Memory B cell (primary cell): Measurements from ENCODE around the gene SLC66A3.
A peak's percentile ranks its signal among the peaks of the same experiment; 100 is the strongest.
"Not testable (repeated sequence)": the region's sequence is repeated elsewhere in the genome, so short reads cannot be mapped to it uniquely, and the experiment has no call there.

Experiments used
- ATAC-seq: fragments of 150-1000 bp; cut with Tn5 transposase; 2 replicates; pipeline ENCODE4 v1.10.0; 2021; ENCODE audit warnings: low read depth, mild to moderate bottlenecking, moderate library complexity
- DNase-seq, 2 donors: peaks; one replicate each; pipeline ENCODE4 v3.0.0; 2022; ENCODE audit warnings: low spot score in 2 of 2
- H3K27ac Mint-ChIP-seq: one replicate; pipeline ENCODE4 v1.8.0; 2022; ENCODE audit warnings: mild to moderate bottlenecking, moderate library complexity, mixed read lengths
- H3K27me3 Mint-ChIP-seq: one replicate; pipeline ENCODE4 v1.8.0; 2022; ENCODE audit warnings: mixed read lengths
- H3K36me3 Mint-ChIP-seq: one replicate; pipeline ENCODE4 v1.8.0; 2022; ENCODE audit warnings: mild to moderate bottlenecking, mixed read lengths
- H3K4me1 Mint-ChIP-seq: one replicate; pipeline ENCODE4 v1.8.0; 2022; ENCODE audit warnings: mixed read lengths
- H3K4me3 Mint-ChIP-seq: one replicate; pipeline ENCODE4 v1.8.0; 2022; ENCODE audit warnings: mild to moderate bottlenecking, moderate library complexity, mixed read lengths
- H3K9me3 Mint-ChIP-seq: one replicate; pipeline ENCODE4 v1.8.0; 2022; ENCODE audit warnings: mixed read lengths

SLC66A3 gene

GRCh38 chr2:11163439-11164317 is 8.4 kb downstream of the SLC66A3 start:
- no peak overlapping the region for H3K4me3 Mint-ChIP-seq
- no peaks in the 10 kb centered on the region for H3K27me3 Mint-ChIP-seq
- ATAC-seq (no peak), DNase-seq (no peak)
- peaks cover 5% of the 10 kb centered on the region for H3K36me3 Mint-ChIP-seq
- H3K4me1 Mint-ChIP-seq, result peaks cover 11% of the 10 kb centered on the region
- H3K9me3 Mint-ChIP-seq, result no peaks in the 10 kb centered on the region
- no peak overlapping the region for H3K27ac Mint-ChIP-seq

GRCh38 chr2:11165046-11165445 is 9.8 kb downstream of the SLC66A3 start:
- ATAC-seq, H3K4me3 Mint-ChIP-seq, DNase-seq, H3K27ac Mint-ChIP-seq, H3K9me3 Mint-ChIP-seq, H3K27me3 Mint-ChIP-seq: not testable (repeated sequence)
- Mint-ChIP-seq H3K4me1 (peaks cover 11% of the 10 kb centered on the region), H3K36me3 (peaks cover 11% of the 10 kb centered on the region)

GRCh38 chr2:11166476-11166875 is 11.2 kb downstream of the SLC66A3 start:
- Mint-ChIP-seq H3K9me3 (no peaks in the 10 kb centered on the region), H3K4me3 (no peak overlapping the region), H3K4me1 (no peaks in the 10 kb centered on the region), H3K27ac (no peak overlapping the region), H3K36me3 (peaks cover 13% of the 10 kb centered on the region), H3K27me3 (no peaks in the 10 kb centered on the region)
- ATAC-seq (no peak), DNase-seq (no peak)

- no peaks in the 10 kb centered on the region for H3K9me3 Mint-ChIP-seq
- peaks cover 13% of the 10 kb centered on the region for H3K36me3 Mint-ChIP-seq
- H3K4me3 Mint-ChIP-seq, result no peak overlapping the region
- no peak overlapping the region for H3K27ac Mint-ChIP-seq
- ATAC-seq (no peak), DNase-seq (no peak)
- H3K27me3 Mint-ChIP-seq, result no peaks in the 10 kb centered on the region
- no peaks in the 10 kb centered on the region for H3K4me1 Mint-ChIP-seq
These were observed 13.2 kb downstream of the SLC66A3 start for GRCh38 chr2:11168488-11168887.

- Mint-ChIP-seq H3K36me3 (peaks cover 8% of the 10 kb centered on the region), H3K9me3 (no peaks in the 10 kb centered on the region), H3K27me3 (no peaks in the 10 kb centered on the region), H3K4me3 (no peak overlapping the region), H3K27ac (no peak overlapping the region), H3K4me1 (no peaks in the 10 kb centered on the region)
- ATAC-seq (no peak), DNase-seq (no peak)
These were observed 14.1 kb downstream of the SLC66A3 start for GRCh38 chr2:11169333-11169732.

- DNase-seq, result no peak
- no peak overlapping the region for H3K27ac Mint-ChIP-seq
- no peak overlapping the region for H3K4me3 Mint-ChIP-seq
- H3K9me3 Mint-ChIP-seq, result no peaks in the 10 kb centered on the region
- H3K4me1 Mint-ChIP-seq, result peaks cover 6% of the 10 kb centered on the region
- no peaks in the 10 kb centered on the region for H3K27me3 Mint-ChIP-seq
- no peak for ATAC-seq
- H3K36me3 Mint-ChIP-seq, result peaks cover 14% of the 10 kb centered on the region
These were observed 19.0 kb downstream of the SLC66A3 start for GRCh38 chr2:11174222-11174621.

GRCh38 chr2:11175293-11175795 is 20.1 kb downstream of the SLC66A3 start:
- Mint-ChIP-seq H3K27ac (peak overlapping the region; percentile 19), H3K4me1 (peaks cover 6% of the 10 kb centered on the region), H3K9me3 (no peaks in the 10 kb centered on the region), H3K4me3 (no peak overlapping the region), H3K36me3 (peaks cover 11% of the 10 kb centered on the region), H3K27me3 (no peaks in the 10 kb centered on the region)
- no peak for DNase-seq
- no peak for ATAC-seq

- Mint-ChIP-seq H3K36me3 (peaks cover 11% of the 10 kb centered on the region), H3K27me3 (no peaks in the 10 kb centered on the region), H3K9me3 (no peaks in the 10 kb centered on the region), H3K4me1 (peaks cover 6% of the 10 kb centered on the region), H3K27ac (no peak overlapping the region), H3K4me3 (no peak overlapping the region)
- DNase-seq, result no peak
- no peak for ATAC-seq
These were observed 22.8 kb downstream of the SLC66A3 start for GRCh38 chr2:11177871-11178690.

- no peak overlapping the region for H3K4me3 Mint-ChIP-seq
- H3K27me3 Mint-ChIP-seq, result no peaks in the 10 kb centered on the region
- H3K27ac Mint-ChIP-seq, result no peak overlapping the region
- DNase-seq, result no peak
- H3K9me3 Mint-ChIP-seq, result no peaks in the 10 kb centered on the region
- peaks cover 6% of the 10 kb centered on the region for H3K4me1 Mint-ChIP-seq
- peaks cover 11% of the 10 kb centered on the region for H3K36me3 Mint-ChIP-seq
- ATAC-seq, result no peak
These were observed 23.9 kb downstream of the SLC66A3 start for GRCh38 chr2:11179196-11179595.

GRCh38 chr2:11179899-11180298 is 24.6 kb downstream of the SLC66A3 start:
- Mint-ChIP-seq H3K27me3 (no peaks in the 10 kb centered on the region), H3K36me3 (peaks cover 12% of the 10 kb centered on the region), H3K4me3 (no peak overlapping the region), H3K9me3 (no peaks in the 10 kb centered on the region), H3K27ac (no peak overlapping the region), H3K4me1 (peaks cover 5% of the 10 kb centered on the region)
- ATAC-seq, result no peak
- no peak for DNase-seq

- no peak for ATAC-seq
- H3K27me3 Mint-ChIP-seq, result no peaks in the 10 kb centered on the region
These were observed 25.4 kb downstream of the SLC66A3 start for GRCh38 chr2:11180653-11181052.

GRCh38 chr2:11182951-11183350 is 27.7 kb downstream of the SLC66A3 start:
- ATAC-seq (no peak), DNase-seq (no peak)
- Mint-ChIP-seq H3K4me3 (no peak overlapping the region), H3K4me1 (no peaks in the 10 kb centered on the region), H3K27ac (no peak overlapping the region), H3K27me3 (no peaks in the 10 kb centered on the region), H3K36me3 (peaks cover 8% of the 10 kb centered on the region), H3K9me3 (no peaks in the 10 kb centered on the region)

More at GRCh38 chr2:11180653-11181052, 25.4 kb downstream of the SLC66A3 start:
- Mint-ChIP-seq H3K27ac (no peak overlapping the region), H3K4me3 (no peak overlapping the region), H3K36me3 (peaks cover 8% of the 10 kb centered on the region), H3K9me3 (no peaks in the 10 kb centered on the region), H3K4me1 (no peaks in the 10 kb centered on the region)
- DNase-seq, result no peak

- H3K4me3 Mint-ChIP-seq, result no peak overlapping the region
- H3K27me3 Mint-ChIP-seq, result no peaks in the 10 kb centered on the region
- no peaks in the 10 kb centered on the region for H3K9me3 Mint-ChIP-seq
- no peak overlapping the region for H3K27ac Mint-ChIP-seq
- ATAC-seq, result no peak
- peaks cover 10% of the 10 kb centered on the region for H3K36me3 Mint-ChIP-seq
- DNase-seq, result no peak
- H3K4me1 Mint-ChIP-seq, result no peaks in the 10 kb centered on the region
These were observed 30.9 kb downstream of the SLC66A3 start for GRCh38 chr2:11186145-11186544.

GRCh38 chr2:11187083-11187619 is 31.9 kb downstream of the SLC66A3 start:
- Mint-ChIP-seq H3K4me1 (no peaks in the 10 kb centered on the region), H3K9me3 (no peaks in the 10 kb centered on the region), H3K4me3 (no peak overlapping the region), H3K27me3 (no peaks in the 10 kb centered on the region), H3K27ac (no peak overlapping the region), H3K36me3 (peaks cover 12% of the 10 kb centered on the region)
- ATAC-seq (no peak), DNase-seq (no peak)
